Chondrocyte (in vitro differentiated cells): ENCODE results near the gene STX11. TPM values are rescaled to one million over a fixed set of nuclear protein-coding genes. Genes with fewer than 3 reads are reported as not detected.

Experiments
- DNase-seq: peaks from one replicate; pipeline ENCODE4 v3.0.0; 2021; ENCODE audit warnings: mixed read lengths, low spot score
- H3K27ac Mint-ChIP-seq: one replicate; pipeline ENCODE4 v1.8.0; 2021; ENCODE audit warnings: mild to moderate bottlenecking, moderate library complexity, mixed read lengths; ENCODE audit not compliant: unreplicated experiment
- H3K27me3 Mint-ChIP-seq: 2 replicates; pipeline ENCODE4 v1.8.0; 2021; ENCODE audit warnings: low read depth, mixed read lengths
- H3K36me3 Mint-ChIP-seq: 2 replicates; pipeline ENCODE4 v1.8.0; 2021; ENCODE audit warnings: low read depth, mixed read lengths
- H3K4me1 Mint-ChIP-seq: 2 replicates; pipeline ENCODE4 v1.8.0; 2021; ENCODE audit warnings: low read depth, mild to moderate bottlenecking, mixed read lengths
- H3K4me3 Mint-ChIP-seq: one replicate; pipeline ENCODE4 v1.8.0; 2021; ENCODE audit warnings: mild to moderate bottlenecking, moderate library complexity, mixed read lengths; ENCODE audit not compliant: unreplicated experiment
- H3K9me3 Mint-ChIP-seq: 2 replicates; pipeline ENCODE4 v1.8.0; 2021; ENCODE audit warnings: low read depth, mixed read lengths
- total RNA-seq: library from RNA; stranded (reverse); gene quantifications from 3 replicates; pipeline ENCODE4 v1.2.1, GENCODE V29; 2021
- TF ChIP-seq, protein P1 (sequence below): fragments of 200-600 bp; sonication (generic); IDR thresholded peaks from 2 replicates; pipeline ENCODE4 v1.5.0; 2021; ENCODE audit warnings: antibody characterized with exemption, mild to moderate bottlenecking, moderate library complexity

STX11 gene
- total RNA-seq, 1 donor from 2014 or later, result 3.1 TPM

DNA sequence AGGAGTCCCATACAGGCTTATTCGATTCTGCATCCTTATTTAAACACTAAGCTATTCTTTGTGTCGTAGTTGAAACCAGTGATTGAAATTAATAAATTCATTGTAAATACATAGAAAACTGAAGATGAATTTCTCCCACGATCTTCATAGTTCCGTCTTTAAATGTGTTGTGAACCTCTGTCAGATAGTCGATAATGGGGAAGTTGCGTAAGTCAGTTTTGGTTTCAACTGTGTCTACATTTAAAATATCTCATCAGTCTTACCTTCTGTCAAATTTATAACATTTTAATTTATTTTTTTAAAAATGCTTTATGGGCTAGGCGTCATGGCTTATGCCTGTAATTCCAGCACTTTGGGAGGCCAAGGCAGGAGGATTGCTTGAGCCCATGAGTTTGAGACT lies 12.7 kb downstream of the STX11 start:
- DNase-seq, result no peak
- Mint-ChIP-seq H3K27me3 (no peaks in the 10 kb centered on the region), H3K9me3 (no peaks in the 10 kb centered on the region), H3K27ac (no peak overlapping the region), H3K36me3 (peaks cover 1% of the 10 kb centered on the region), H3K4me3 (no peak overlapping the region), H3K4me1 (peaks cover 15% of the 10 kb centered on the region)
- TF ChIP-seq, protein P1, sequence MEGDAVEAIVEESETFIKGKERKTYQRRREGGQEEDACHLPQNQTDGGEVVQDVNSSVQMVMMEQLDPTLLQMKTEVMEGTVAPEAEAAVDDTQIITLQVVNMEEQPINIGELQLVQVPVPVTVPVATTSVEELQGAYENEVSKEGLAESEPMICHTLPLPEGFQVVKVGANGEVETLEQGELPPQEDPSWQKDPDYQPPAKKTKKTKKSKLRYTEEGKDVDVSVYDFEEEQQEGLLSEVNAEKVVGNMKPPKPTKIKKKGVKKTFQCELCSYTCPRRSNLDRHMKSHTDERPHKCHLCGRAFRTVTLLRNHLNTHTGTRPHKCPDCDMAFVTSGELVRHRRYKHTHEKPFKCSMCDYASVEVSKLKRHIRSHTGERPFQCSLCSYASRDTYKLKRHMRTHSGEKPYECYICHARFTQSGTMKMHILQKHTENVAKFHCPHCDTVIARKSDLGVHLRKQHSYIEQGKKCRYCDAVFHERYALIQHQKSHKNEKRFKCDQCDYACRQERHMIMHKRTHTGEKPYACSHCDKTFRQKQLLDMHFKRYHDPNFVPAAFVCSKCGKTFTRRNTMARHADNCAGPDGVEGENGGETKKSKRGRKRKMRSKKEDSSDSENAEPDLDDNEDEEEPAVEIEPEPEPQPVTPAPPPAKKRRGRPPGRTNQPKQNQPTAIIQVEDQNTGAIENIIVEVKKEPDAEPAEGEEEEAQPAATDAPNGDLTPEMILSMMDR, result no peak

- H3K4me1 Mint-ChIP-seq, result no peaks in the 10 kb centered on the region
- H3K27ac Mint-ChIP-seq, result no peak overlapping the region
- H3K27me3 Mint-ChIP-seq, result no peaks in the 10 kb centered on the region
- no peaks in the 10 kb centered on the region for H3K9me3 Mint-ChIP-seq
- TF ChIP-seq, protein P1, result no peak
- DNase-seq, result no peak
- H3K36me3 Mint-ChIP-seq, result peaks cover 1% of the 10 kb centered on the region
- H3K4me3 Mint-ChIP-seq, result no peak overlapping the region
These were observed 15.5 kb downstream of the STX11 start for GRCh38 chr6:144165784-144166183.

DNA sequence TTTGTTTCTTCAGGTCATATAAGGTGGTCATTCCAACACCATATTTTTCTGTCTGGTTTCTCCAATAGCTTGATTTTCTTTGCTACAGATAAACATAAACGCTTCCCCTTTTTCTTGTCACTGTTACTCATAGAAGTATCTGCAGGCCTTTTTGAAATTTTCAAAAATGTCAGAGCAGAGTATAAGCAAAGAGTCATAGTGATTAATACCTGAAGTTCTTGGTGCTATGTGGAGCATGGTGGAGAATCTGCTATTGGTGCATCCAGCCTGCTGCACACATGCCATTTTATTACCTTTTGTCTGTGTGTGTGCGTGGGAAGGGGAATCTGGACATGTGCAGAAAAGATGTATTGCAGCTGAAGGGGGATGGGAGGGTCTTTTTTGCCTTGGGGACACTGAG lies 19.7 kb downstream of the STX11 start:
- TF ChIP-seq, protein P1, result no peak
- Mint-ChIP-seq H3K27me3 (no peaks in the 10 kb centered on the region), H3K27ac (no peak overlapping the region), H3K9me3 (peaks cover 5% of the 10 kb centered on the region), H3K36me3 (peaks cover 4% of the 10 kb centered on the region), H3K4me3 (no peak overlapping the region), H3K4me1 (no peaks in the 10 kb centered on the region)
- no peak for DNase-seq

DNA sequence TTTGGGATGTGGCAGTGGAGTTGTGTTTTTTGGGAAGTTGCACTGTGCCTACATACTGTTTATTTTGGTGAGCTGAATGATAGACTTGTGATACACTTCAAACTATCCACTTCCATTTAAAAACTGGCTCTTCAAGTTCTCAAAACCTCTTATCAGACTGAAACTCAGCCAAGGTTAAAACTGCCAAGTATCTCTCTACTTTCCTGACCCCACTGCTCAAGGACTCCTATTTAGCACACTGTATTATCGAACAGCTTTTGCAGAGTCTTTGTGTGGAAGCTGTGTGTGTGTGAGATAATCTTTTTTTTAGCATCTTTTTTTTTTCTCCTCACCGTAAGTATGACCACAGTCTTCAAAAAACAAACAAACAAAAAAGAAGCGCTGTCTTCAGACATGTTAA lies 21.1 kb downstream of the STX11 start:
- Mint-ChIP-seq H3K4me3 (no peak overlapping the region), H3K4me1 (no peaks in the 10 kb centered on the region), H3K27me3 (no peaks in the 10 kb centered on the region), H3K9me3 (peaks cover 5% of the 10 kb centered on the region), H3K36me3 (peaks cover 4% of the 10 kb centered on the region), H3K27ac (no peak overlapping the region)
- TF ChIP-seq, protein P1, result no peak
- DNase-seq, result no peak

DNA sequence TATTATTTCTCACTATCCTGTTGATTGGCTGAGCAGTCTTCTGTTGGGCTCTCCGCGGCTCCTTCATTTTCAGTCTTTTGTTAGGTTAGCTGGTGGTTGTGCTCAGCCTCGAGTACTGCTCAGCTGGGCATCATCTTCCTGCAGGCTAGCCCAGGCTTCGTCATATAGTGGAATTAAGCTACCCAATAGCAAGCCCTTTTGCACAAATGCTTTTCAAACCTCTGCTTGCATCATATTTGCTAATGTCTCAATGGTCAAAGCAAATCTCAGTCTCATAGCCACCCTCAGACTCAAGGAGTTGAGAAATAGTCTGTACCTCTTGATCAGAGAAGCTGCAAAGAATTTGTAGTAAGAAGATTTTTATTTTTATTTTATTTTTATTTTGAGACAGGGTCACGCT lies 23.7 kb downstream of the STX11 start:
- H3K27ac Mint-ChIP-seq, result no peak overlapping the region
- no peaks in the 10 kb centered on the region for H3K27me3 Mint-ChIP-seq
- peaks cover 2% of the 10 kb centered on the region for H3K36me3 Mint-ChIP-seq

More for the DNA sequence above, 23.7 kb downstream of the STX11 start:
- Mint-ChIP-seq H3K9me3 (peaks cover 5% of the 10 kb centered on the region), H3K4me1 (no peaks in the 10 kb centered on the region), H3K4me3 (no peak overlapping the region)
- TF ChIP-seq, protein P1, result no peak
- DNase-seq, result no peak
